Activated CD4-positive, alpha-beta memory T cell treated with anti-CD3 and anti-CD28 coated beads for 36 hours (primary cell): ENCODE data around the gene PDGFA. TPM values are rescaled to one million over a fixed set of nuclear protein-coding genes. Genes with fewer than 3 reads are reported as not detected.

Experiments
- CTCF ChIA-PET: fragments of 350-600 bp; sonication (Branson Sonifier 250); formaldehyde crosslinking; loops from one replicate; lab custom pipeline; 2021; ENCODE audit warnings: antibody characterized with exemption, inconsistent platforms; lab: Charles Lee
- POLR2A ChIA-PET: fragments of 350-600 bp; sonication (Branson Sonifier 250); formaldehyde crosslinking; loops from one replicate; lab custom pipeline; 2021; ENCODE audit warnings: antibody characterized with exemption; lab: Charles Lee
- DNase-seq: peaks from one replicate; pipeline ENCODE4 v3.0.0-alpha.2; 2020
- H3K27ac Mint-ChIP-seq: one replicate; pipeline ENCODE4 v1.8.0; 2021; ENCODE audit warnings: mixed read lengths
- H3K27me3 Mint-ChIP-seq: one replicate; pipeline ENCODE4 v1.8.0; 2021; ENCODE audit warnings: mixed read lengths
- H3K36me3 Mint-ChIP-seq: one replicate; pipeline ENCODE4 v1.8.0; 2021; ENCODE audit warnings: mixed read lengths
- H3K4me1 Mint-ChIP-seq: one replicate; pipeline ENCODE4 v1.8.0; 2021; ENCODE audit warnings: low read depth, mixed read lengths
- H3K4me3 Mint-ChIP-seq: one replicate; pipeline ENCODE4 v1.8.0; 2021; ENCODE audit warnings: mild to moderate bottlenecking, mixed read lengths
- H3K9me3 Mint-ChIP-seq: one replicate; pipeline ENCODE4 v1.8.0; 2021; ENCODE audit warnings: mixed read lengths
- intact Hi-C: fragments of 100-400 bp; cut with micrococcal nuclease; formaldehyde crosslinking; loops from one replicate; pipeline ENCODE4 v1.15.1; 2023
- total RNA-seq, 2 experiments: library from RNA; stranded (reverse); gene quantifications; one replicate each; pipeline ENCODE4 v1.2.3, GENCODE V29; 2021

PDGFA gene
- total RNA-seq, 2 experiments from 2014 or later = 6.3 to 6.9 TPM

DNA sequence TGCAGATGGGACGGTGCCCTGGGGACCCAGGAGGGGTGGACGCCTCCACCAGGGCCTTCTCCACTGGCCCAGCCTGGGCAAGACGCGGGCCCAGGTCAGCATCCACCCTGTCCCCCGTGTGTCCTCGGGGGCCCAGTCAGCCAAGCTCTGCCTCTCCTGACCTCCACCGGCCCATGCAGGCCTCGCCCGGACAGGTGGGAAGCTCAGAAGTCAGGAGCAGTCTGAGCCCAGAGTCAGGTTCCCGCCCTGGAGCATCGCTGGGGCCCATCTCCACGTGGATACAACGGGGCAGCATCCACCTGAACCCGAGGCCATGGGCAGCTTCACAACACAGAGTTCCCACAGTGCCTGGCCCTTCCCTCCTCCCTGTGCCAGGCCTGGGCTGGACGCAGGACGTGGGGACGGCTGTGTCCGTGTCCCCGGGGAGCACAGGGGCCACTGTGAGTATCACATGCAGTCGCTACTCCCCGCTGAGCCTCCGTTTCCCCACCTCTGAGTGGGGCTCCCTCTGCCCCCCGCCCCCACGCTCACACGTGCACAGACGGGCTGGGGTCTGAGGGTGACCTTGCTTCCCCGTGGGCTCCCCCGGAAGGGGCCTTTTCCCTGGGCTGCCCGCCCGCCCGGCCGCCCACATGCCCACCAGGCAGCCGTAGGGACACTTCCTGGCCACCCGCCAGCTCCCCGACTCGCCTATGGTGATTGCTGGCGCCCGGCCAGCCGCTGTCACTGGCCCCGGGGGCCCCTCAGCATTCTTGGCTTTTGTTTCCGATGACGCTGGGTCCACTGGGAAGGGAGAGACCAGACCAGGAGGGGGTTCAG, 64.3 kb downstream of the PDGFA start:
- no peaks in the 10 kb centered on the region for H3K9me3 Mint-ChIP-seq
- peaks cover 9% of the 10 kb centered on the region for H3K27me3 Mint-ChIP-seq
- CTCF ChIA-PET = no interaction called here
- no peak overlapping the region for H3K4me3 Mint-ChIP-seq
- DNase-seq = no peak
- POLR2A ChIA-PET = no interaction called here
- intact Hi-C loops = no loop called here
- H3K27ac Mint-ChIP-seq = no peak overlapping the region
- H3K36me3 Mint-ChIP-seq = no peaks in the 10 kb centered on the region
- peaks cover 5% of the 10 kb centered on the region for H3K4me1 Mint-ChIP-seq

DNA sequence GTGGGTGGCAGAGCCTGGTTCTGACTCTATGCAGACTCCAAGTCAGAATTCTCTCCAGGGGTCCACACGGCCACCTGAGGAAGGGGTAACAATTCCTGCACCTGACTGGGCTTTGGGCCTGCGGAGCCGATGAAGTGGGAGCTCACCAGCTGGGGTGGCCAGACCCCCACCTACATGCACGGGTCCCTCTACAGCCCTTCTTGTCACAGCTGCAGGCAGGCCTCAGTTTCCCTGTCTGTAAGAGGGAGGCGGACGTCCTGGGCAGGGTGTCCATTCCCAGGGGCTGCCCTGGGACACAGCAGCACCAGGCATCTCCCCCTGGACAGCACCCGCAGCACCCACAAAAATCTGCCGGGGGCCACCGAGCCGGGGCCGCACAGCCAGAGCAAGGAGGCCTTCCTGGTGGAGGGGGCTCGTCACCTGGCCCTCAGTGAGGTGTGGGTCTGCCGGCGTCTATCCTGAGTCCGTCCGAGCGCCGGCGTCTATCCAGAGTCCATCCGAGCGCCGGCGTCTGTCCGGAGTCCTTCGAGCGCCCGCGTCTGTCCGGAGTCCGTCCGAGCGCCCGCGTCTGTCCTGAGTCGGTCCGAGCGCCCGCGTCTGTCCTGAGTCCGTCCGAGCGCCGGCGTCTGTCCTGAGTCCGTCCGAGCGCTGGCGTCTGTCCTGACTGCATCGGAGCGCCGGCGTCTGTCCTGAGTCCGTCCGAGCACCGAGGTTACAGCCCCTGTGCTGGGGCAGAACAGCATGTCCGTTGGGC, 65.1 kb downstream of the PDGFA start:
- intact Hi-C loops = no loop called here
- no peak overlapping the region for H3K27ac Mint-ChIP-seq
- no peak for DNase-seq

DNA sequence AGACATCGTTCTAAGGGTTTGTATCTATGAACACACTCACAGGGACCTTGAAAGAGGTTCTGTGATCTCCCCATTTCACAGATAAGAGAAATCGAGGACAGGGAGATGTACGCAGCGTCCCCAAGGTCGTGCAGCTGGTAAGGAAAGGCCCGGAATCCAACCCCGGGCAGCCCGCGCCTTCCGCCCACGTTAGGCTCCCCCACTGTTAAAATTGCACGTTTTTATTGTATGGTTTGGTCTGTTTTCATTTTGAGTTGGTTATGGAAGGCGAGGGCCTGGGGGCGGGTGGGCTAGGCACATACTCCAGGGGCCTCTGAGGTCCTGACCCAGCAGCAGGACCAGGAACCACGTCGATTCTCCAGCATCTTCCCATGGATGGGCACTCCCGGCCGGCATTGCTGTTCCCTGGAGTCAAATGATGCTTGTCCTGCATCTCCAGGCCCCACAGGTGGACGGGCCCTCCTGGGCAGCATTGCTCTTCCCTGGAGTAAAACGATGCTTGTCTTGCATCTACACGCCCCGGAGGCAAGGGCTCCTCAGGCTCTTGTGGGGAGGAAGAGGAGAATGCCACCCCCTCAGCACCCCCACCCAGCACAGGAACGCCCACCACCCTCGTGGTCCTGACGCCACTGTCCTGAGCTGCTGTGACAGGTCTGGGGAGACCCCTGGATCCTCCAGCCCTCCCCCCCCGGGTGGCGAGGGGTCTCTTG, 65.9 kb downstream of the PDGFA start:
- DNase-seq = no peak
- intact Hi-C loops = no loop called here
- Mint-ChIP-seq H3K4me1 (peaks cover 5% of the 10 kb centered on the region), H3K36me3 (no peaks in the 10 kb centered on the region), H3K27ac (no peak overlapping the region), H3K4me3 (no peak overlapping the region), H3K27me3 (peaks cover 9% of the 10 kb centered on the region), H3K9me3 (no peaks in the 10 kb centered on the region)
- POLR2A ChIA-PET = no interaction called here
- CTCF ChIA-PET = no interaction called here

More for the DNA sequence above, 65.1 kb downstream of the PDGFA start:
- Mint-ChIP-seq H3K4me1 (peaks cover 5% of the 10 kb centered on the region), H3K36me3 (no peaks in the 10 kb centered on the region), H3K4me3 (no peak overlapping the region), H3K27me3 (peaks cover 9% of the 10 kb centered on the region), H3K9me3 (no peaks in the 10 kb centered on the region)
- ChIA-PET CTCF (no interaction called here), POLR2A (no interaction called here)

DNA sequence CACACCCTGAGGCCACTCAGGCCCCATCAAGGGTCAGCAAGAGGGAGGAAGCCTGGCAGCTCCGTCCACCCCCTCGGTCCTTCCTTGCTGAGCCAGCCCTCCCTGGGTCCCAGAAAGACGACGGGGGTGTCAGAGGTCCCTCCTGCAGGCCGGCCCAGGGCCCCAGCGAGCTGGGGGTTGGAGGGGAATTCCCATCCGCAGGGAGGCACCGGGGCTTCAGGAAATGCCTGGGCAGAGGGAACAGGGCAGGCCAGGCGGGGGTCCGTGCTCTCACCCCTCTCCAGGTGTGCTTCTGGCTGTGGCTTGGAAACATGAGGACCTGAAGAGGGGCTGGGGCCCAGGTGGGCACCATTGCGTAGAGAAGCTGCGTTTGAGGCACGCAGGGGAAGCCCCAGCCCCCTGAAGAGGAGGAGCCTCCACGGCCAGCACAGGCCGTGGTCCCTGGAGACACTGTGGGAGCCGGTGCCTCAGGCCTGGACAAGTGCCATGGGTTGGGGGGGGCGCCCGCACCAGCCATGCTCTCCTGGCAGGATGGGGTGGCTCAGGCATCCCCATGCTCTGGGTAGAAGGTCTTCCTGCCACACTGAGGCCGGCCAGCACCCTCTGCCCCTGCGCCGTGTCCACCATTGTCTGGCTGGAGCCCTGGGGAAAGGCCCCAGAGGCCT, 66.7 kb downstream of the PDGFA start:
- DNase-seq = no peak
- intact Hi-C loops = no loop called here
- Mint-ChIP-seq H3K27ac (no peak overlapping the region), H3K4me3 (no peak overlapping the region), H3K27me3 (peaks cover 9% of the 10 kb centered on the region), H3K9me3 (no peaks in the 10 kb centered on the region), H3K4me1 (peaks cover 5% of the 10 kb centered on the region), H3K36me3 (no peaks in the 10 kb centered on the region)
- ChIA-PET POLR2A (no interaction called here), CTCF (no interaction called here)

DNA sequence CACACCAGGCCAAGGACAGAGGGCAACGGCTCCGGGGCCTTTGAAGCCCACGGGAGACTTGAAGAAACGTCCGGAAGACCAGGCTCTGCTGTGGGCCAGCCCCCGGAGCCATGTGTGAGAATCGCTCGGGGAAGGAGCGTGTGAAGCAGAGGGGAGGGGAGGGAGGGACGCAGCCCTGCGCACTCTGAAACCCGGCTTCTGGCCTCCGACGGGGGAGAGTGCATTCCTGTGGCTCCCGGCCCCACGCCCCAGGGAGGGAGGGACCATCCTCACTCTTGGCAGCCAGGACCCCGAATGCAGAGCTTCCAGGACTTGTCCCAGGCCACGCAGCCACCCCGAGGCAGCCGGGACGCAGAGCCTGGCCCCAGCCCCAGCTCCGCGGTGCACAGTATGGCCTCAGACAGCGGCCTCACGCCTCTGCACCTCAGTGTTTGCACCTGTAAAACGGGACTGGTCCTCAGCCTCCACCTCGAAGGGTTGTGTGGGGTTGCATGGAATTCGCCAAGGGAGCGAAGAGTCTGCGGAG, 67.4 kb downstream of the PDGFA start:
- CTCF ChIA-PET = no interaction called here
- H3K36me3 Mint-ChIP-seq = no peaks in the 10 kb centered on the region
- H3K27me3 Mint-ChIP-seq = peaks cover 9% of the 10 kb centered on the region
- H3K4me3 Mint-ChIP-seq = no peak overlapping the region
- POLR2A ChIA-PET = no interaction called here
- peaks cover 5% of the 10 kb centered on the region for H3K4me1 Mint-ChIP-seq
- no peak for DNase-seq
- intact Hi-C loops = no loop called here
- H3K27ac Mint-ChIP-seq = no peak overlapping the region
- no peaks in the 10 kb centered on the region for H3K9me3 Mint-ChIP-seq

DNA sequence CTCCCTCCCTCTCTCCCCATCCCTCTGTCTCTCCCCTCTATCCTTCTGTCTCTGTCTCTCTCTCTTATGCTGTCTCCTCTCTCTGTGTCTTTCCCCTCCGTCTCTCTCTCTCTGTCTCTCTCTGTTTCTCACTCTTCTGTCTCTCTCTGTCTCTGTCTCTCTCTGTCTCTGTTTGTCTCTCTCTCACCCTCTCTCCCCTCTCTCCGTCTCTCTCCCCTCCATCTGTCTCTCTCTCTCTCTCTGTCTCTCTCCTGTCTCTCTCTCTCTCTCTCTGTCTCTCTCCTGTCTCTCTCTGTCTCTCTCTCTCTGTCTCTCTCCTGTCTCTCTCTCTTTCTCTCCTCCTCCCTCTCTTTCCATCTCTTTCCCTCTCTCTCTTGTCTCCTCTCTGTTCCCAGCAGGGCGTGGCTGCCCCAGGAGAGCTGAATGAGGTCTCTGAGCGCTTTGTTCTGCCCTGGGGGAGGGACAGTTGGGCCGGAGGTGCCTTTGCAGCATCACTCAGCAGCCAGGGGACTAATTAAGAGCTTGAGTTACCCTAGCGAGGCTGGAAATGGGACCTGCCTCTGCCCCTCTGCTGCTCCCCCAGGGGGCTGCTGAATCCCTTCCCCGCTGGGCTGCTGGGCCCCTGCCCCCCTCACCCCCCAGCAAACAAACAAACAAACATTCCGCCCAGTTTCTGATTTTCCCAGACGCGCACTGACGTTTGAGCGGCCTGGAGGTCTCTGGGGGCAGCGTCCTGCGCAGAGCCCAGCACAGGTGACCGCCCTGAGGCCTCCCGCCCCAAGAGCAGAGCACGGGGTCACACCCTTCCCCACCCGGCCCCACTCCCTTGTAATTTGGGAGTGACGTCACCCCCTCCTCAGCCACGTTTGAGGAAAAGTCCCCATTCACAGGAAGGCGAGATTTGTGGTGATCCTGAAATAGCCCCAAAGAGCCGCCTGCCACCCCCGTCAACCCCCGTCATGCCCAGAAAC, 68.1 kb downstream of the PDGFA start:
- ChIA-PET CTCF (interaction anchor here (1.2 kb wide), 1 partner anchor 9 kb away, joined by 3 read pairs; no protein-coding TSS in a partner anchor), POLR2A (no interaction called here)
- no peaks in the 10 kb centered on the region for H3K9me3 Mint-ChIP-seq
- peaks cover 9% of the 10 kb centered on the region for H3K27me3 Mint-ChIP-seq
- H3K36me3 Mint-ChIP-seq = no peaks in the 10 kb centered on the region
- H3K27ac Mint-ChIP-seq = no peak overlapping the region
- intact Hi-C loops = no loop called here
- H3K4me1 Mint-ChIP-seq = peaks cover 5% of the 10 kb centered on the region
- H3K4me3 Mint-ChIP-seq = no peak overlapping the region
- DNase-seq = no peak

DNA sequence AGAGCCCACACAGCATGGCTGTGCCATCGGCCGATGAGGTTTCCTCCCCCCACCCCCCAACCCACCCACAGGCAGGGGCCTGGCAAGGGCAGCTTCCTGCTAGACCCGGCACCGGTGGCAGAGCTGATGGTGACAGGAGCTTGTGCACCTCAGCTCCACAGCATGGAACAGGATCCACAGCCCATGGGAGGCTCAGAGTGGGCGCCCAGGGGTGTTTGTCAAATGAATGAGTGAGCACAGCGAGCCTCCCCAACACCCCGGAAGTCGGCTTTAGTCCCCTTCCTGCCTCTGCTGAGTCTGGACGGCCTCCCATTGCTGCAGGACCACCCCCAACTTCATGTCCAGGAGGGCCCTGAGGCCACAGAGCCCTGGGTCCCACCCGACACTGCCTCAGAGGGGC, 68.9 kb downstream of the PDGFA start:
- peaks cover 9% of the 10 kb centered on the region for H3K27me3 Mint-ChIP-seq
- H3K27ac Mint-ChIP-seq = no peak overlapping the region

DNA sequence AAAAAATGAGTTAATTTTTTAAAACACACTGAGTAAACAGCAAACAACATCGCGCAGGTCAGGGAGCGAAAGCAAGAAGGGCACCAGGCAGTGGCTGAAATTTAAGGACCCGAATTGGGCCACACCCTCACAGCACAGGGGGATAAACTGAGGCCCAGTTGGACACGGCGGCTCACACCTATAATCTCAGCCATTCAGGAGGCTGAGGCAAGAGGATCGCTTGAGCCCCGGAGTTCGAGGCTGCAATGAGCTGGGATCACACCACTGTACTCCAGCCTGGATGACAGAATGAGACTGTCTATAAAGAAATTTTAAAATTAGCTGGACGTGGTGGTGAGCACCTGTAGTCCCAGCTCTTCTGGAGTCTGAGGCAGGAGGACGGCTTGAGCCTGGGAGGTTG, 69.6 kb downstream of the PDGFA start:
- Mint-ChIP-seq H3K9me3 (no peaks in the 10 kb centered on the region), H3K4me1 (peaks cover 5% of the 10 kb centered on the region), H3K4me3 (no peak overlapping the region), H3K27ac (no peak overlapping the region), H3K27me3 (peaks cover 9% of the 10 kb centered on the region), H3K36me3 (no peaks in the 10 kb centered on the region)
- ChIA-PET CTCF (interaction anchor here (1.1 to 1.2 kb wide), 2 partner anchors 10 to 336 kb away, joined by 3 to 4 read pairs; no protein-coding TSS in a partner anchor), POLR2A (no interaction called here)
- no peak for DNase-seq
- intact Hi-C loops = no loop called here

More for the DNA sequence above, 68.9 kb downstream of the PDGFA start:
- CTCF ChIA-PET = interaction anchor here (1.2 kb wide), 1 partner anchor 9 kb away, joined by 3 read pairs; no protein-coding TSS in a partner anchor
- Mint-ChIP-seq H3K4me3 (no peak overlapping the region), H3K9me3 (no peaks in the 10 kb centered on the region), H3K36me3 (no peaks in the 10 kb centered on the region), H3K4me1 (peaks cover 5% of the 10 kb centered on the region)
- POLR2A ChIA-PET = no interaction called here
- intact Hi-C loops = no loop called here
- DNase-seq = peak; percentile 31

DNA sequence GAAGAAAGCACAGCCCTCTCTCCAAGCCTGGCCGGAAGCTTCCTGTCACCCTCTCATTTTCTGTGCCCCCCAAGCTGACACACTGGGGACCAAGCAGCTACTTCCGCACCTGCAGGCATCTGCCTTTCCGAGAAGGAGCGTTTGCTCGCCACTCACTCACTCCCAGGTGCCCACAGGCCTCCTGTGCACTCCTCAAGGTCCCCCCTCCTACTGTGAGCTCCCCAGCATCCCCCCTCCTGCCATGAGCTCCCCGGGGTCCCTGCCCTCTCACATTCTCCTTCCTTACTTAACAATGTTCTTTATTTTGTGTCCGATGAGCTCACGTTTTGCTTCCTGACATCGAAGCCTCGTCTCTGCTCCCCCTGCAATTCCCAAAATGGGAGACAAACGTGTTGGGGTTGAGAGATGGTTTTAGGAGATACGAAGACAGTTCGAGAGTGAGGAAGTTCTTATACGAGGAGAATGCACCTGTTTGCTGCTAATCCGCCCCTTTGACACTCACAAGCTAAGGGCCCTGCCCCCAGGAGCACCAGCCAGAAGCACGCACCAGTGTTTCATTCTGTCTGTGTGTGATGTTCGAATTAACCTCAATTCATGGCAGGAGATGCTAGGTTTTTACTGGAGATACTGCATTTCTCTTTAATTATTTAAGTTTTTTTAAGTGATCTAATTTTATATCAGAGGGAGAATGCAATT, 70.2 kb downstream of the PDGFA start:
- Mint-ChIP-seq H3K4me1 (peaks cover 5% of the 10 kb centered on the region), H3K36me3 (no peaks in the 10 kb centered on the region), H3K27me3 (peaks cover 9% of the 10 kb centered on the region), H3K9me3 (no peaks in the 10 kb centered on the region), H3K4me3 (no peak overlapping the region), H3K27ac (no peak overlapping the region)
- POLR2A ChIA-PET = no interaction called here
- intact Hi-C loops = no loop called here
- CTCF ChIA-PET = interaction anchor here (1.1 kb wide), 1 partner anchor 337 kb away, joined by 4 read pairs; no protein-coding TSS in a partner anchor
- no peak for DNase-seq

DNA sequence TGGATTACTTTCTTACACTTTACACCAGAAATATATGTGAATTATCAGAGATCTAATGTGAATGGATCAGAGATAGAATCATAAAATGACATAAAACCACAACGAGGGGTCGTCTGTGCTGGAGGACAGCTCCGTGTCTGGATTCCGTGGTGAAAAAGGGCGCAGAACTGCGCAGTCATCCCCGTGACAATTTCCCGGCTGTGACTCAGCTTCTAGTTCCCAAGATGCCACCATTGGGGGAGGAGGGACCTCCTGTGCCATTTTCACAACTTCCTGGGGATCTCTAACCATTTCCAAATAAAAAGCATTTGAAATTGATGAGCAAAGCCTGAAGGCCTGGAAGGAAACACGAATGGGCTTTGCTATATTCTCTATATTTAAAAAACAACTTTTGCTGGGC, 72.1 kb downstream of the PDGFA start:
- Mint-ChIP-seq H3K27ac (no peak overlapping the region), H3K27me3 (peaks cover 9% of the 10 kb centered on the region), H3K4me1 (peaks cover 5% of the 10 kb centered on the region), H3K4me3 (no peak overlapping the region), H3K36me3 (no peaks in the 10 kb centered on the region), H3K9me3 (no peaks in the 10 kb centered on the region)
- POLR2A ChIA-PET = no interaction called here
- intact Hi-C loops = no loop called here
- no peak for DNase-seq
- CTCF ChIA-PET = no interaction called here
